Measurements from ENCODE around the gene MCHR1.

GRCh38 chr22:40634119-40634903, 45.0 kb upstream of the MCHR1 start:
- TF ChIP-seq, protein P1, sequence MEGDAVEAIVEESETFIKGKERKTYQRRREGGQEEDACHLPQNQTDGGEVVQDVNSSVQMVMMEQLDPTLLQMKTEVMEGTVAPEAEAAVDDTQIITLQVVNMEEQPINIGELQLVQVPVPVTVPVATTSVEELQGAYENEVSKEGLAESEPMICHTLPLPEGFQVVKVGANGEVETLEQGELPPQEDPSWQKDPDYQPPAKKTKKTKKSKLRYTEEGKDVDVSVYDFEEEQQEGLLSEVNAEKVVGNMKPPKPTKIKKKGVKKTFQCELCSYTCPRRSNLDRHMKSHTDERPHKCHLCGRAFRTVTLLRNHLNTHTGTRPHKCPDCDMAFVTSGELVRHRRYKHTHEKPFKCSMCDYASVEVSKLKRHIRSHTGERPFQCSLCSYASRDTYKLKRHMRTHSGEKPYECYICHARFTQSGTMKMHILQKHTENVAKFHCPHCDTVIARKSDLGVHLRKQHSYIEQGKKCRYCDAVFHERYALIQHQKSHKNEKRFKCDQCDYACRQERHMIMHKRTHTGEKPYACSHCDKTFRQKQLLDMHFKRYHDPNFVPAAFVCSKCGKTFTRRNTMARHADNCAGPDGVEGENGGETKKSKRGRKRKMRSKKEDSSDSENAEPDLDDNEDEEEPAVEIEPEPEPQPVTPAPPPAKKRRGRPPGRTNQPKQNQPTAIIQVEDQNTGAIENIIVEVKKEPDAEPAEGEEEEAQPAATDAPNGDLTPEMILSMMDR (conservative IDR thresholded peaks at IDR 0.05; ENCODE audit: low read depth, low read length) = no peak
- TF ChIP-seq EZH2 (IDR thresholded peaks at IDR 0.05; ENCODE audit: borderline replicate concordance, low read depth, low read length, poor library complexity, severe bottlenecking) = no peak
